Heart left ventricle (tissue), 13 donors: ENCODE results near the gene SETBP1.

ENCODE experiments used
- CTCF ChIP-seq, 12 donors: fragments of 200-600 bp; sonication (generic) in 4 of 12; IDR thresholded peaks; one replicate each; pipeline versions ENCODE4 v1.5.0 to v1.8.0; 2018 to 2022; ENCODE audit warnings: antibody characterized with exemption in 12 of 12, mild to moderate bottlenecking in 5 of 12
- POLR2A ChIP-seq, 2 donors: fragments of 450-650 bp; IDR thresholded peaks; one replicate each; pipeline ENCODE4 v1.6.1; 2017; ENCODE audit warnings: antibody characterized with exemption in 2 of 2, mild to moderate bottlenecking in 2 of 2, moderate library complexity in 2 of 2
- donor health status: ischemic (EF 13 %, LVEDD 7.1; RV severe dilation, severe dysfunction).
- donor health status: DM: no; HTN: yes; CAD: no.
- donor health status: DM: no; HTN: no; CAD: no.
- donor health status: ischemic (EF 25% LVEDD 6.9; RV normal size, moderate dysfunction).
- donor health status: ischemic (EF 25% LVEDD 5.7; RV mildly dilated, moderate dysfunction).
- donor health status: ischemic (EF 35%, LVEDD 5.7; RV mildly dilated, moderate dysfunction).
- donor health status: nonischemic (EF 11% LVEDD 7.7; RV severe dilation, severe dysfunction).
- donor health status: DM: yes; HTN: yes; CAD: no.
- donor health status: PGD.
- donor health status: ischemic (EF 29% LVEDD 5.4; RV normal size, mild dysfunction).
- donor health status: nonischemic (EF 23%, LVEDD 6.1; RV moderate dilation, normal function).

GRCh38 chr18:45004546-45005080 is 323.9 kb downstream of the SETBP1 start:
- TF ChIP-seq POLR2A (IDR thresholded peaks at IDR 0.05) (no peak), CTCF (IDR thresholded peaks at IDR 0.05) (no peak)
